SIG-M5 treated with dmso at 0.1 percent for 504 hours (cell line): ENCODE measurements around the gene DLST.

Experiments used
- DNase-seq: peaks from one replicate; lab custom pipeline; 2025; ENCODE audit not compliant: unreplicated experiment; lab: John Stamatoyannopoulos, UW

Gene DLST

DNA sequence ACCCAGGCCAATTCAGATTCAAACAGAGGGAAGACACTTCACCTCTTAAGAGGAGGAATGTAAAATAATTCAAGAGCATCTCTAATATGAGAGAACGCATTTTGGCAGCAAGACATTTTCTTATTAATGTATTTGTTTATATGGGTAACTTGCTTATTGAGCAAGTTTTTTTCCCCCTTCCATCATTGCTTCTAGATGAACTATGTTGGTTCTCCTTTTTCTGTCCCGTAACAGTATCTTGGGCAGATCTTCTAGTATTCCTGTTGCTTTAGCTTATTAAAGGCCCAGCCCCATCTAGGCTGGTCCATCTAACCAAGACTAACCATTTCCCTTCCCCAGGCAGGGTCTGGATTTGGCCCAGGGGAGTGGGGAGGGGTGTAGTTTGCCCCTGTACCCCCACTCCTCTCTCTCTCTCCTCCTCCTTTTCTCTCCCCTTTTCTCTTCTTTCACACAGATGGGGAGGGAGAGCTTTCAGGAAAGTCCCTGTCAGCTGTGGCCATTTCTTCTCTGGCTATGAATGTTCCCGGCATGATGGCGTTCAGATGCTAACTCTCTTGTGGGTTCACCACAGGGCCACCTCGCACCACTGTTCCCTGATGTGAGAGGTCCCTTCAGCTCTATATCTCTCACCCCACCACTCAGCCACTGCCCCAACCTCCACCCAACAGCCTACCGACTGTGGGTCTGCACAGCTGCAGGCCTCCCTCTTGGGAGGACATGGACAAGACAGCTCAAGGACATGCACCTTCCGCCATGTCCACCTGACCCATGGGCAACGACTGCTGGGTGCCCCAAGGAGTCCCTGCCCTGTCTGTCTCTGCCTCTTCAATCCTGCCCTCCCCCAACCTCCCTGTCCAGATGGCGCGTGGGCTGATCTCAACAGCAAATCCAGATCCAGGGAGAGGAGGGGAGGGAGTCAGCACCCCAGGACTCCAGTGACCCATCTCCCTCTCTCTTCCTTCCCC, 57.1 kb downstream of the DLST start:
- DNase-seq = peak; percentile 8

DNA sequence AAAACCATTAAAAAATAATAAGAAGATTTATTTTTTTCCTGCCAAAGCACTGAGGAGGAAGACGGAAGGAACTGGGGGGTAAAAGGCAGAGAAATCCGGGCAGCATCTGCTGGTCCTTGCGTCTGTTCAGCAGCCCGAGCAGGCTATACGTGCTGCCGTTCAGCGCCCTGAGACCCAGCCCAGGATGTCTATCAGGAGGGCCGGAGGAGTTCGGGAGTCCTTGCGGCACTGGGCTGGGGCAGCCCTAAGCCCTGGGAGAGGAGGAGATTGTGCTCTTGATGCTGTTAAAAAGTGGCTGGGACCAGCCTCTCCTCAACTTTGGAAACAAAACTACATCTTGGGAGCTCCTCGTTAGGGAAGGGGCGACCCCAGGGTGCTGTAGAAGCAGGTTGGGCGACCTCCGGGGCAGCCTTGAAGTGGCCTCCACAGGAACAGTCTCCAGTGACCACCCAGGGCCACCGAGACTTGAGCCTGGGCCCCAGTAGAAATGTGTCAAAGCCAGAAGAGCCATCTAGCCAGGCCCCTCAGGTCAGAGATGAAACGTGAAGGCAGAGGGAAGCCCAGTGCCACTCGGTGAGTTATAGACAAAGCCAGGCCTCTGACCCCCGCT, 59.3 kb downstream of the DLST start:
- no peak for DNase-seq

GRCh38 chr14:74941676-74942097, 60.0 kb downstream of the DLST start:
- DNase-seq = peak; percentile 51

GRCh38 chr14:74942181-74942580, 60.5 kb downstream of the DLST start:
- DNase-seq = peak; percentile 19

- DNase-seq = no peak
Measured at GRCh38 chr14:74942608-74943007, 60.9 kb downstream of the DLST start.

- DNase-seq = no peak
Measured at GRCh38 chr14:74945261-74945851, 63.6 kb downstream of the DLST start.

DNA sequence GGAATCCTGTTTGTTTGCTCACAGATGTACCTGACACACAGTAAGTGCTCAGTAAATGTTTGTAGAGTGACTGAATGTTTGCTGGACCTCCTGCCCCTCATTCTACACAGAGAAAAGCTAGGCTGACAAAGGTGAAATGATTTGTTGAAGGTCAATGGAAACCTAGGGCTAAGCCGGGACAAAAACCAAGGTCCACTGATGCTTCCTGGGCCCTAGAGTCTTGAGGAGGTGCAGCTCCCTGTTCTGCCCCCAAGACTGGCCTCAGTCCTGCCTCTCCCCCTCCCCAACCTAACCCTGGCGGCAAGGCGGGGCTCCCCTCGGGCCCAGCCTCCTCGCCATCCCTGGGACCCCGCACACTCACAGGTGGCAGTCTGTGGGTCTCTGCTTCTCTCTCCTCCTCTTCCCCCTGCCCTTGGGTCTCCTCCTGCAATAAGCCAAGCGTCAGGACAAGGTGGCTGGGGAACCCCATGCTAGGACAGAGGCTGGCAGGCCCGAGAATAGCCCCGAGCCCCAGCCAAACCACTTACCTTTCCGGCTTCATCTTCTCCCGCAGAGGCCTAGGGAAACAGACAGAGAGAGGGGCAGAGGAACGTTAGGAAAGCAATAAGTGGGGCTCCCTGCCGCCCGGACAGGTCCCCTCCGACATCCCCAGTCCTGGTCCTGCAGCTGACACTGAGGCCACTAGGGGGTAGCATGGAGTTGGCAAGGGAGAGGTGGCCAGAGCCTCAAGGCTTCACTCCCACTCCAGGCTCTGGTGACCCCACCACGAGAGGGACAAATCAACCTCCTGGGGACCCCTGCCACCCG, 64.3 kb downstream of the DLST start:
- peak; percentile 46 for DNase-seq

DNA sequence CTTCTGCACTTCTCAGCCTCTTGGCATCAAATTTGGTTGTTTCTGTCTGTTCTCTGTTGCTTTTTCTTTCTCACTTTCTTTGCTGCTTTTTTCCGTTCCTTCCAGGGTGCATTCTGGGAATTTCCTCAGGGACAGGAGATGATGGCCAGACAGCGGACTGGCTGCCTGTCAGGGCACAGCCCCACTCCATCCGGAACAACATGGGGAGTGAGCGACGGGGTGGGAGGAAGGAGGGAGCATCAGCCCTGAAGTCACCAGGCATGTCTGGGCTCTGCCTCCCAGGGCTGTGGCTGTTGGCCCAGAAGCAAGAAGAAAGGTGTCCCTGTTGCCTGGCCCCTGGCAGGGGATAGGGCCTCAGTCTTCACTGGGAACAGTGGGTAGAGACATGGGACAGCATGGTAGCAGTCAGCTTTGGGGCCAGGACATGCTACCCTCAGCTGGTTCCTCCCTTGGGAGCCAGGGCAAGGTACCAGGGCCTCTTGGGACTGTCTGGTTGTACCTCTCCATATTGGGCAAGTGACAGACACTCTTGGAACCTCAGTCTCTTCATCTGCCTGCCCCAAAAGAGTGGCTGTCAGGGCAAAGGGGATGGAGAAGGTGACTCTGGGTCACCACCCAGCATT, 65.1 kb downstream of the DLST start:
- DNase-seq = no peak

GRCh38 chr14:74947353-74948227, 65.9 kb downstream of the DLST start:
- DNase-seq = no peak

DNA sequence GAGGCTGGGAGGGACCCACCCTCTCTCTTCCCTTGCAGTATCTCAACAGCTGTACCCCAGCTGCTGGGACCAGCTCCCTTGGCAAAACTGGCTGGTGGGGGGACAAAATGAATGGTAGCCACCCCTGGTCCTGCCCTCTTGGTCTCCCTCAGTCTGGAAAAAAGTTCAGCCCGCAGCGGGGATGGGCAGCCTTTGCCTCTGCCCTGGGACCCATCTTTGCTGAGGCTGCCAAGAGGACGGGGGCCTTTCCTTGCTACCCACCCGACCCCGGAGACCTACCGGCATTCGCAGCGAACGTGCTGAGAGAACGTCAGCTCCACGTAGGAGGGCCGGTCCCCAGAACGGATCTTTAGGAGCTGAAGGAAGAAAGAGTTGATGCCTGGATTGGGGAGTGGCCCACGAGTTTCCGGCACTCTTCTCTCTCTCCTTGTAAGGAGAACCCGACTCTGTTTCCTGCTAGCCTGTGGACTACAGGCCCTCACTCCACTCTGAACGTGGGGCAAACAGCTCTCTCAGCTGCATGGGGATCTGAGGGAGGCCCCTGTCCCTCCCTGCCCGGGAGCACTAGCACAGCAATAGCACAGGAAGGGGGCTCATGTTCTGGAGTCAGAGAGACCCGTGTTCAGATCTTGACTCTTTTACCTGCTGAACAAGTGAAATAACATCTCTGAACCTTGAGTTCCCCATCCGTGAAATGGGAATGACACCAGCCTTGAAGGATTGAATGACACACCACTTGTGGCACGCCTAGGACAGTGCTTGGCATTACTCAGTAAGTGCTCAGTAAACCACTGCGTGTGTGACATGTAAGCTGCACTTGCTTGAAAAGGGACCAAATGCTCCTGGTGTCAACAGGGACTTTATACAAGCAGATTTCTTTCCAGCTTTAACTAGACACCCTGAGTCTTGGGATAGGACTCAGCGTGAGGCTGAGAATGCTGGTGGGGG, 66.8 kb downstream of the DLST start:
- DNase-seq = no peak

DNA sequence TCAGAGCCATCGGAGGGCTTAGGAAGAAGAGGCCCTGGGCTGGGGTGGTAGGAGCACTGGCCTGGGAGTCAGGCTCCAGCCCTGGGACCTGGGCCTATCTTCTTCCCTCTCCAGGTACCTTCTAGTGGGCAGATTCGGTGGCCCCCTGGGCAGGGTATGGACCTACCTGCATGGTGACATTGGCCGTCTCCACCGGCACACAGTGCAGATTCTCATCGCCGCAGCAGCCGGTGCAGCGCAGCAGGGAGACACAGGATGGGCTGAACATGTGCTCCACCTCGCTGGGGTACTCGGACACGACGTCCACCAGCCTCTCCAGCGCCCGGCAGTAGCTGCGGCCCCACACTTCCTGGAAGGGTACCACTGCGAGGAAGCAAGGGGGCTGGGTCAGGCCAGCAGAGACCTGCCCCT, 67.5 kb downstream of the DLST start:
- DNase-seq = no peak

GRCh38 chr14:74949859-74950573, 68.3 kb downstream of the DLST start:
- no peak for DNase-seq

DNA sequence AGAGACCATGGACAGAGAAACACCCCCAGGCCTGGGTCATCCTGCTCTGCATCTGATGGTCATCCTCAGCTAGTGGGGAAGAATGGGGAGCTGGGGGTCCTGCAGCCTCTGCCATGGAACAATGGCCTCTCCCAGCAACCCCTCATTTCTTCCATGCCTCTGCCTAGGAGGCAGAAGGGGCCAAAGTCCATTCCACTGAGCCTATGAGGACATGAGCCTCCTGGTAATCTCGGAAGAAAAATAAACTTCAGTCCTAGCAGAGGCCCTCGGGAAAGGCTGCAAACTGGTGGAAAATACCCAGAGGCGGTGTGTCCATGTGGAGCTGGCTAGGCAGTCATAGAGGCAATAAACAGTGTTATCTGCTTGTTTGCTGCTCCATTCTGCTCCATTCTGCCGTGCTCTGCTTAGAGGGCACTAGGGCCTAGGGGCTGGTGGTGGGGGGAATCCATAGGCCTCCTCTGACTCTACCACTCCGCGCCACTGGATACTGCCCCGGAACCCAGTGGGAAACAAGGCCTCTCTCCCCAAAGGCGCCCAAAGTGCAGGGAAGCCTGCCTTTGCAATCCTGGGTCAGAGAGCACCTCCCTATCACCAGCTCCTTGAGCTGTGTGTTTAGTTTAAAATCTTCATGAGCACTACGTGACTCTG, 69.2 kb downstream of the DLST start:
- DNase-seq = no peak

- DNase-seq = no peak
Measured at GRCh38 chr14:74951443-74952179, 69.9 kb downstream of the DLST start.

DNA sequence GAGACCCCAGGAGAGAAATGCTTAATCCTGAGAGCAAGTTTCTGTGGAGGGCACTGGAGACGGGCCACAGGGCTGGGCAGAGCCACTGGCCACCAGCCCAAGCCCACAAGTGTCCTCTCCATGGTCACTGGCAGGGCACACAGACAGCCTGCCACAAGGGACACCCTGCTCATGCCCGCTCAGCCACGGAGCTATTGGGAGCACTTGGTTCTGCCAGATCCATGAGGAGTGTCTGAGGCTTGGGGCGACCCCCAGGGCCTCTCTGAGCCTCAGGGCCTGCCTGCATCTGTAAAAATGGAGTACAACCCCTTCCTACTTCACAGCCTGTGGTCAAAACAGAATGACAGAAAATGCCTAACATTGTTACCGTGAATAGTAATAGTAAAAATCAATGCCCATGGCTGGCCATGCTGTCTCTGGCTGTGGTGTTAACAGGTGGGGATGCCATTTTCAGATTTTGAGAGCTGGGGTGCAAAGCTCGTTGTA, 70.5 kb downstream of the DLST start:
- no peak for DNase-seq

DNA sequence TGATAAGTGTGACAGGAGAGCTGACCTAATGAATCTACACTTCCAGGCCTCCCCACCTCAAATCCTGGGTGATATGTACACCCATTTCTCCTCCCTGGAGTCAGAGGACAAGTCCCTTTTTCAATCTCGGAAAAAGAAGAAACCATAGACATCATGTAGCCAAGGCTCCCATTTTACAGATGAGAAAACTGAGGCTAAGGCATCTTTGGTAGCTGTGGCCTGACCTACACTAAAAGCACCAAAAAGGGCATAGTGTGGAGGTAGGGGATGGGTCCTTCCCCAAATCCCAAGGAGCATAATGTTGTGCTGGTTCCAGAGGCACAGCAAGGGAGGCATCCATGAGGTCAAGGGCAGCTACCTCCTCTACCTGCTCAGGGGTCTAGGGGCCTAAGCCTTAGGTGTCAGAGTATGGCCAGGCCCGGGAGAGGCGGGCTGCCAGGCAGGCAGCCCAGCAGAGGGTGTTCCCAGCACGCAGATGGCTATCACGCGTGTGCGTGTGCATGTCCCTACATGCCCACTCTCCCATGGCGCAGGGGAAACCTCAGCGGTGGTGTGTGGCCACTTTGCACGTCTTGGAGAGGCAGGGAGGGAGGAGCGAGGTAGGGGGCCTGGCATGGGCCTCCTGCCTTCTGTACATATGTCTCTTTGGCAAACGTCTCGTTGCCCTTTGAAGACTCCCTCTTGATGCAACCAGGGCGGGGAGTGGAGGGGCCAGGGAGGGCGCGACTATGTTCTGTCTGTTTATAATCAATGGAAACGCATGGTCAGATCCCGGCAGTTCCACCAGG, 71.2 kb downstream of the DLST start:
- no peak for DNase-seq
